ENCODE results near the gene REEP5. TPM values are rescaled to one million over a fixed set of nuclear protein-coding genes. Genes with fewer than 3 reads are reported as not detected.

The REEP5 gene
- total and polyA plus RNA-seq, 2 of the 4 experiments (the other 2 are of a cell fraction) = 49.3 to 82.0 TPM

- Histone ChIP-seq H2AK5ac (ENCODE audit: low read depth, low read length) (no peak overlapping the region), H3K27me3 (ENCODE audit: control insufficient read depth, insufficient read depth, low read length) (peaks cover 2% of the 10 kb centered on the region; the same call in 1 of the 2 replicates), H4K91ac (ENCODE audit: insufficient read depth, low read depth, low read length) (no peak overlapping the region), H3K36me3 (ENCODE audit: control insufficient read depth, insufficient read depth, low read length) (peaks cover 4% of the 10 kb centered on the region), H2AK9ac (replicated peaks; ENCODE audit: low read depth, low read length, poor library complexity) (no peak overlapping the region), H4K8ac (ENCODE audit: low read depth in 2 of 2, low read length in 2 of 2) (no peak overlapping the region), H3K79me1 (ENCODE audit: low read depth in 1 of 2, low read length in 2 of 2) (peaks cover 5 to 19% of the 10 kb centered on the region in 2 experiments; a peak in 3 of 4 replicates), H3K18ac (ENCODE audit: low read depth, low read length) (no peak overlapping the region), H4K20me1 (ENCODE audit: insufficient read depth, low read length) (peaks cover 11% of the 10 kb centered on the region; the same call in 1 of the 2 replicates), H3K27ac (ENCODE audit: insufficient read depth, low read length) (no peak overlapping the region), H4K5ac (ENCODE audit: low read depth, low read length) (no peak overlapping the region), H3K4me3 (ENCODE audit: insufficient read depth, low read depth, low read length) (no peak overlapping the region), H3K9me1 (ENCODE audit: insufficient read depth, low read length) (no peaks in the 10 kb centered on the region; the same call in none of the 2 replicates), H3K4me2 (ENCODE audit: low read depth, low read length) (no peak overlapping the region), H2AFZ (replicated peaks; ENCODE audit: low read length, poor library complexity) (no peak overlapping the region), H3K9ac (ENCODE audit: low read depth, low read length) (no peak overlapping the region), H3K4me1 (ENCODE audit: control insufficient read depth, insufficient read depth, low read length) (no peaks in the 10 kb centered on the region), H3K4ac (ENCODE audit: low read depth, low read length) (no peak overlapping the region), H3K14ac (replicated peaks; ENCODE audit: low read depth, low read length) (no peak overlapping the region), H3K23ac (ENCODE audit: low read depth, low read length) (no peak overlapping the region), H2BK120ac (ENCODE audit: low read depth, low read length) (no peak overlapping the region), H2BK20ac (ENCODE audit: low read depth, low read length) (no peak overlapping the region), H3K9me3 (ENCODE audit: control insufficient read depth, insufficient read depth, low read length) (no peaks in the 10 kb centered on the region), H2BK15ac (ENCODE audit: low read depth, low read length) (no peak overlapping the region), H2BK5ac (ENCODE audit: low read depth, low read length, poor library complexity, severe bottlenecking) (no peak overlapping the region), H3K56ac (ENCODE audit: extremely low read depth, insufficient read depth, low read length) (no peak overlapping the region)
- DNase-seq (no peak), ATAC-seq (ENCODE audit: low read depth) (no peak)
- POLR2A ChIA-PET (ENCODE audit: unreplicated experiment) = interaction anchor here (0.6 kb wide), 1 partner anchor 52 kb away, joined by 6 read pairs; no protein-coding TSS in a partner anchor
- BruUV-seq (replicated peaks) = no TSS peak
- intact Hi-C loops (cut with micrococcal nuclease) (loop anchor here (2.0 kb wide), 1 partner anchor 373 kb away; no protein-coding TSS in a partner anchor), in situ Hi-C loops (cut with MboI; ENCODE audit: low sequenced_read_pairs) (no loop called here), dilution Hi-C loops (cut with HindIII; ENCODE audit: low sequenced_read_pairs, unreplicated experiment) (no loop called here)
- TF ChIP-seq MAZ (IDR thresholded peaks at IDR 0.05; ENCODE audit: borderline replicate concordance, low read depth, low read length) = no peak
- no peak for TF ChIP-seq FOS (IDR thresholded peaks at IDR 0.05; ENCODE audit: low read depth, low read length)
- no peak for TF ChIP-seq RAD21 (IDR thresholded peaks at IDR 0.05; ENCODE audit: low read length)
- no peak for TF ChIP-seq CTCF (conservative IDR thresholded peaks at IDR 0.05; ENCODE audit: low read depth, low read length)
- TF ChIP-seq RFX5 (IDR thresholded peaks at IDR 0.05; ENCODE audit: low read depth, low read length) = no peak
- no peak for TF ChIP-seq CHD1 (IDR thresholded peaks at IDR 0.05; ENCODE audit: low read depth, low read length)
- no peak for TF ChIP-seq USF2 (IDR thresholded peaks at IDR 0.05; ENCODE audit: low read depth, low read length)
- TF ChIP-seq MXI1 (IDR thresholded peaks at IDR 0.05; ENCODE audit: borderline replicate concordance, low read depth, low read length) = no peak
- no peak for TF ChIP-seq CEBPB (IDR thresholded peaks at IDR 0.05; ENCODE audit: low read depth, low read length)
- no peak for TF ChIP-seq POLR2A (IDR thresholded peaks at IDR 0.05; ENCODE audit: low read depth, low read length)
- TF ChIP-seq BHLHE40 (IDR thresholded peaks at IDR 0.05; ENCODE audit: low read depth, low read length) = no peak
- TF ChIP-seq NFE2L2 (IDR thresholded peaks at IDR 0.05; ENCODE audit: low read depth, low read length) = no peak
- TF ChIP-seq SMC3 (IDR thresholded peaks at IDR 0.05; ENCODE audit: low read depth, low read length) = no peak
- no peak for TF ChIP-seq MAFK (IDR thresholded peaks at IDR 0.05; ENCODE audit: low read depth, low read length)
- TF ChIP-seq RCOR1 (IDR thresholded peaks at IDR 0.05; ENCODE audit: insufficient replicate concordance, low read length) = no peak
- TF ChIP-seq ELK1 (IDR thresholded peaks at IDR 0.05; ENCODE audit: borderline replicate concordance, low read depth, low read length) = no peak
- CTCF ChIA-PET = no interaction called here
- WGBS, 2 experiments (ENCODE audit: extremely low coverage in 2 of 2, insufficient read length in 1 of 2) = no CpG with 5 or more reads among the region's 6 CpGs
Observed at GRCh38 chr5:112923988-112924387, 2.0 kb upstream of the REEP5 start.
